ENCODE results near the gene UBR4.
"Not testable (repeated sequence)": the region's sequence is repeated elsewhere in the genome, so short reads cannot be mapped to it uniquely, and the experiment has no call there.

Gene UBR4

DNA sequence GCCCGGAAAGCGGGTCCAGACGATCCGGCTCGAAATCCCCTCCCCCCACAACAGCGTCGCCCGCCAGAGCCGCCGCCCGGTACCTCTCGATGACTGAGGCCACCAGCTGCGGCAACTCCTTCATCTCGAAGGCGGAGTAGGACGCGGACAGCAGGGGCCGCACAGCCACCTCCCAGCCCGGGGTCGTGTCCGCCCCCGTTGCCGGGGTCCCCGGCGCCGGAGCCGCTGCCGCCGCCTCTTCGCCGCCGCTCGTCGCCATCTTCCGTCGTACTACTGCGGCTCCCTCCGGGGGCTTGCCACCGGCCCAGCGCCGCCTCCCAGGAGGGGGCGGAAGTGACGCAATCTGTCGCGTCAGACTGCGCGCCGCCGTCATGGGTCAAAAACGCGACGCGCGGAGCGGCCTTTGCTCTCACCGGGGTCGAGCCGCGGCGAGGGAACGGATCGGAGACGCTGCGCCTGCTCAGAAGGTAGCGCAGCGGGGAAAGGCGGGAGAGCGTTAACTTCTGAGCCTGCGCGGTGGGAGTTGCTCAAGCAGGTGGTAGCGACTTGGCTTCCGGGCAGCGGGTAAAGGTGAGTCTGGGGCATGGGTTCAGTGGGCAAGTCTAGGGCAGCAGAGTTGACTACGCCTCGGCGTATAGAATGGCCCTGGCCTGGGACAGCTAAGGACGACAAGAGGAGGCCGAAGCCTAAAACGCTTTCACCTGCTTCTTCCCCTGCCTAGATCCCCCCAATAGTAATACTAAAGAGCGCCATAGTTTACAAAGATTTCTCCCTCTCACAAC is at the start of gene UBR4:
Gene UBR4, minus strand, starts transcription at position 277 of the 782 bp plus-strand sequence. Its CDS starts 18 bp downstream, at position 259.
- DNase-seq (ENCODE audit: low spot score): peak; percentile 95

DNA sequence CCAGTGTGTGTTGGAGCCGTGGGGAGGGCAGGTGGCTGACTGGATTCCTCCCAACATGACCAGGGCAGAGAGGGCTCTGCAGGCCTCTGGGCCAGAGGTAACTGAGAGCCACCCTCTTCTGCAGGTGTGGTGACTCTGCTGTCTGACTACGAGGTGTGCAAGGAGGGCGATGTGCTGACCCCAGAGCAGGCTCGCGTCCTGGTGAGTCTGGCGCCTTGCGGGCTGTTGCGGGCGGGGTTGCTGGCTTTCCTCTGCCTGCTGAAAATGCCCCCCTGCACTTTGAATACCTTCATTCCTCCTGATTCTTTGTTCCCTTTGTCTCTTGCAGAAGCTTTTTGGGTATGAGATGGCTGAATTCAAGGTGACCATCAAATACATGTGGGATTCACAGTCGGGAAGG is 48.3 kb upstream of the UBR4 start:
- DNase-seq (ENCODE audit: low spot score): no peak

DNA sequence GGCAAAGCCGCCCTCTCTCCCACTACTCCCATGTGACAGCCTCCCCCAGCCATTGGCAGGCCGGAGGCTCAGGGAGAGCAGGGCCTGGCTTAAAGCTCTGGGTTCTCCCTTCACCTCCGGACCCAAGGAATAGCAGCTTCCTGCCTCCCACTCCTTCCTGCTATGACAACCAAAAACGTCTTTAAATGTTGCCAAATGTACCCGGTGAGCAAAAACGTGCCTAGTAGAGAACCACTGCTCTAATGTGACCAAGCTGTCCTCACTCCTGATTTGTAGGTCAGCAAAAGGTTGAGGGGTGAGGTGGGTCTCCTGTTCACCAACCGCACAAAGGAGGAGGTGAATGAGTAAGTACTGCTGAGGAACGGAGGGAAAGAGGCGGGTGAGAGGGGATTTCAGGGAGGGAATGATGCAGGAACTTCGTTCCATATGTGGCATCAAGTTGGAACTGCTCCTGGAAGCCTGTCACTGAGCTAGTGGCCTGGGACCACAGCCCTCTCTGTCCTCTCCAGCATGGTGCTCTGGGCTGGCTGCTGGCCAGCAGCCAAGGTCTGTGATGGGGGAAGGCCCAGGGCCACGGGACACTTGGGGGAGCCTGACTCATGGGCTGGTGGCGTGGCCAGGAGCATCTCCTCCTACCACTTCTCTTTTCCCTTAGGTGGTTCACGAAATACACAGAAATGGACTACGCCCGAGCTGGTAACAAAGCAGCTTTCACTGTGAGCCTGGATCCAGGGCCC is 47.3 kb upstream of the UBR4 start:
- no peak for DNase-seq (ENCODE audit: low spot score)

DNA sequence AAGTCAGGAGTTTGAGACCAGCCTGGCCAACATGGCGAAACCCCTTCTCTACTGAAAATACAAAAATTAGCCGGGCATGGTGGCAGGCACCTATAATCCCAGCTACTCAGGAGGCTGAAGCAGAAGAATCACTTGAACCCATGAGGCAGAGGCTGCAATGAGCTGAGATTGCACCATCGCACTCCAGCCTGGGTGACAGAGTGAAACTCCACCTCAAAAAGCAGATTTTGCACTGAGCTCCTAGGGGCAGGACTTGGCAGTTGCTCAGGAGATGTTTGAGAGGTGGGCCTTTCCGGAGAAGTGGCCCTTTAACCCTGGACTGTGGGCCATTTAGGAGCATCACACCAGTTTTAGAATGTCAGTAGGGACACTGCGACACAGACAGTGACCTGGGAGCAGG is 46.2 kb upstream of the UBR4 start:
- not testable (repeated sequence) for DNase-seq (ENCODE audit: low spot score)

DNA sequence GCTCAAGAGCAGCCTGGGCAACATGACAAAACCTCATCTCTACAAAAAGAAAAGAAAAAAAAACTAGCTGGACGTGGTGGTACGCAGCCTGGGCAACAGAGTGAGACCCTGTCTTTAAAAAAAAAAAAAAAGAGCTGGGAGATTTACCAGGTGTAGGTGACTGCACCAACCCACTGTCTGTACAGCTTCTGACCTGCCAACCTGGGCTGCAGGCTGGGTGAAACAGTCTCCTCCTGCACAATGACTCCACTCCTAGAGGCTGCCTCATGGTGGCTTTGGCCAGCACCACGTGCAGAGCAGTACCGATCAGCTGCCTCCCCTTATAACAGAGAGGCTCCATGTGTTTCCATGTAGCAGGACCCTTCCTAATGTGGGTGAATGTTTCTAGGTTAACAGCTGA is 45.2 kb upstream of the UBR4 start:
- no peak for DNase-seq (ENCODE audit: low spot score)

DNA sequence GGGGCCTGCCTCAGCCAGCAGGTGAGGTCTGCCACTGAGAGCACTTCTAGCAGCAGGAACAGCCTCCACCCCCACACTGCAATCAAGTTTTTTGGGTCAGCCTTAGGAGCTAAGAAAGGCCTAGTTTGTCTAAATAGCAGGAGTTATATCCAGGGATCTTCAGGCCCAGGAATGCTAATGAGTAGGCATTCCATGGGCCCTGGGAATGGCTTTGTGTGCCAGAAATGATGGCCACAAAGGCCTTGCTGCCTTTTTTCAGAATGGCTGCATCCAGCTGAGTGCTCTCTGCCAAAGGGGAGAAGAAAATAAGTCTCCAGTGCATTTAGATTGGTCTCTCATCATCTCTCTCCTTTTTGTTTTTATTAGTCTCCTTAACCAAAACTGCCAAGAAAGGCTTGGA is 44.4 kb upstream of the UBR4 start:
- no peak for DNase-seq (ENCODE audit: low spot score)

DNA sequence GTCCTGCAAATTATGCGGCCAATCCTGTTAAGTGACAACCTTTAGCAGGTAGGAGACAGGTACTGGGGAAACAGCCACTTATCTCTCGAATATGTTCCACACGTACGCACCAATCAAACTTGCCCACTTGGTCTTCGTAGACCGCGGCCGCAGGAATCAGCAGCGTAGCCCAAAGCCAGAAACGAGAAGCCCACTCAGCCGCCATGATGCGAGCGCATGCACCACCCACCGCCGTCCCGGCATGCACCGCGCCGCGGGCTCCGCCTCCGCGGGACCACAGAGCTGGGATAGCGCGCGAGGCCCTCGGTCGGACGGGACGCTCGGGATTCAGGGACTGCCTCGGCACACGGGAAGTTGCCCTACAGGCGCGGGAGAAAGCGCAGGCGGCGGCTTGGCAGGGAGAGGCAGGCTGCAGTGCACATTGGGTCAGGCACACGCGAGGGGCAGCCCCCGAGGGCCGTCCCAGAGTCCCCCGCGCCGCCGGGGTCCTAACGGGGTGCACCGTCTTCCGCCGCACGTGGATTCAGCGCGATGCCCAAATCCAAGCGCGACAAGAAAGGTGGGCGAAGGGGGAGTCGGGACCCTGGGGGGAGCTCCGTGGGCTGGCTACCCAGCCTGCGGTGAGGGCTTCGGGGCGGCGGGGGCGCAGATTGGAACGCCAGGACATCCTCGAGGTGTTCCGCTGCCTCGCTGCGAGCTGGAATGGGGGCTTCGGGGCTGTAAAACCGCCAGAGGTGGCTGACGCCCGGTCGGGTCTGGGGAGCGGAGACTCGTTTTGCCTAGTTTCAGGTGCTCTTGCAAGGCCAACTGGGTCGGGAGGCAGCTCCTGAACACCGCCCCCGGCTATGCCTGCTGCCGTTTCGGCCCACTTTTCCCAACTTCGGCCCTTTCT is 41.5 kb upstream of the UBR4 start, which contains the start of the genes EMC1 and MRTO4:
Gene EMC1, minus strand, starts transcription at position 220 of the 892 bp plus-strand sequence. Its CDS starts 15 bp downstream, at position 205.
Gene MRTO4, plus strand, starts transcription at position 501 of the 892 bp plus-strand sequence. Its CDS starts 31 bp downstream, at position 532.
- DNase-seq (ENCODE audit: low spot score): peak; percentile 84

DNA sequence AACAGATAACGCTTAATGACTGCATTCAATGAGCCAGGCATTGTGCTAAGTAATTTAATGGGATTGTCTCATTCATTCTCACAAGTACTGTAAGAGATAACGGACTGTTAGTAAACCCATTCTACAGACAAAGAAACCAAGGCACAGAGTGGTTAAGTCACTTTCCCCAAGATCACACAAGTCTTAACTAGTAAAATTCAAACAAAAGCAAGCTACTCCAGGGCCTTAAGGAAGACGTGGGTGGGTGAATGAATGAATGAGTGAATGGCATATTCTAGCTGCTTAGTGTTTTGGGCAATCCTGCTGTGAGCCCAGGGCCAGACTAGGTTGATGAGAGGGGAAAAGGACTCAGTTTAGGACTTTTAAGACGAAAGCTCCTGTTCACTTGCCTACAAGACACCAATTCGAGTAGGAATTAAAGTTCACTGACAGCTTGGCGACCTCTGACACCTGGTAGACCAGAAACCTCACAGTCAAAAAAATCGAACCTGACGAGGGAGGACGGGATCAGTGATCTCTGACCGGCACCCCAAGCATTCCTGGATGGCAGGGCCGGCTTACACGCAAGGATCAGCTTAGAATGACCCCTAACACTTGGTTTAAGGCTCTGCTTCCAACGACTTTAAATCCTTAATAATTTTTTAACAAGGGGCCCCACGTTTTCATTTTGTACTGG is 40.7 kb upstream of the UBR4 start:
- DNase-seq (ENCODE audit: low spot score): no peak

DNA sequence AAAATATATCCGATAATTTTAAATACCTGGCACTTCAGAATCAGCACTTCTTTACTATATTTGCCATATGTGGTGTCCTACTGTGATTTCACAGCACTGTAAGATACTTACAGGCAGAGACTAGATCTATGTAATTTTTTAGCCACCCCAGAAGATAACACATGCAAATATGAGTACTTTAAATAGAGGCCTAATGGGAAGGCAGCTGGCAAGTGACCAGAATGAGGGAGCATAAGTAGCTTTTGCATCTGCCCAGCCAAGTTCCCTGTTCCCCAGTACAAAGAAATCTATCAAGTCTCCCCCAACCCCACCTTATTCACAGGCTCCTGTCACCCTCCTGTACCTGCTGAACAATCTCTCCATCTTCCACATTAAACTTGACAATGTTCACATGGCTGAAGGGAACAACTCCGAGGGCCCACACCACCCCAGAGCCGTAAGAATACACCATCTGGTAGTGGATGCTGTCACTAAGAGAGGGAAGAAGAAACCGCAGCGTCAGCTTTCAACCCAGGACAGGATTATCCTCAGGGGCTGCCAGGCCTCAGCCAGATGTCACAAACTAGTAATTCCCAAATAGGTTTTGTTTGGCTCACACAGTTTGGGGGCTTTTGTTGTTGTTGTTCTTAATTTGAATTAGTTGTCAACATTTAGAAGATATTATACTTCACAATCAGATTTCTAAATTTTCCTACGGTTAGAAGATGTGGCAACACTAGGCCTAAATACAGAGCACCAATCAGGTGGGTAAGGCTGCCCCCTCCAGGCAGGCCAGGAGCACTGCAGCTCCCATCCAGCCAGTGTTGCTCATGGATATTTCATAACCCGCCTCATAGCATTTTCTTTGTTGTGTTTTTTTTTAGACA is 30.8 kb upstream of the UBR4 start:
- DNase-seq (ENCODE audit: low spot score): peak; percentile 68

DNA sequence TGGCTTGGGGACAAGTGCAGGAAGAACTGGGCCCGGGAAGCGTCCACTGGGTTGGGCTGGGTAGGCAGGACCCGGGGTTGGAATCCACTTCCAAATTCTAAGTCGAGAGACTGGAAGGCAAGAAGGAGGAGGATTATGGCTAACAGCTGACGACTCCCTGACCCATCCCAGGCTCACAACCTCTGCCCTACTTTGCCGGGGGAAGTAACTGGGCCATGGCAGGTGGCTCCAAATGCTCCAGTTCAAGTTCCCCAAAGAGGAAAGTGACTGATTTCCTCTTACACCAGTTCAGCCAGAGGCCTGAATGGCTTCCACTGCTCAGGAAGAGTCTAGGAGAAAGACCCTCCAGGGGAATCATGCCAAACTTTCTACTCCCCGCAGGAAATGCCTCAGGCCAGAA is 29.8 kb upstream of the UBR4 start:
- DNase-seq (ENCODE audit: low spot score): no peak

DNA sequence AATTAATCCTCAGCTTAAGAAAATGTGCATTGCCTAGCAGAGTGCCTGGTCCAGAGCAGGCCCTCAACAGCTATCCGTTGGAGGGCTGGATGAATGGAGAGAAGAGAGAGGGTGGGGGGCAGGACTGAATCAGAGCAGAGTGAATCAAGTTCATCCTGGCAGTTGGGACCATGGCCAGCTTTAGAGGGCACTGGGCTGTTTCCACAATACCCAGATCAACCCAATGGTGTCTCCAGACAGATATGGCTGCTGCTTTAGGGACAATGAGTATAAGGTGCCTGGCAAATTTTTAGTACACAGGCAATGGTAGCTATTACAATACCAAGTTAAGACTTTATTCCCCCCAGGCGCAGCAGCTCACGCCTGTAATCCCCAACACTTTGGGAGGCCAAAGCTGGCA is 24.2 kb upstream of the UBR4 start:
- no peak for DNase-seq (ENCODE audit: low spot score)

DNA sequence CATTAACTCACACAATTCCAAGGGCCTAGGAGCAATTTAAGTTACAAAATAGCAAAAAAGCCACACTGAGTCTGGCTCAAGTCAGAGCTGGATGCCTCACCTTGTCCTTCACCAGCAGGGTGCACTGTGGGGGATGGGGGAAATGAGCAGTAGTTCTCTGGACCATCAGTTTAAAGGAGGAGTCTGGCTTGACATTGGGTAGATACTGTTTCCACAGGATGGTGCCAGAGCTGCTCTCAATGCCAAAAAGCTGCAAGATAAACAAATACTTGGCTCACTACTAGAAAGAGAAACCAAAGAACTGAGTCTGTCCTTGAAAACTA is 22.4 kb upstream of the UBR4 start:
- DNase-seq (ENCODE audit: low spot score): no peak

DNA sequence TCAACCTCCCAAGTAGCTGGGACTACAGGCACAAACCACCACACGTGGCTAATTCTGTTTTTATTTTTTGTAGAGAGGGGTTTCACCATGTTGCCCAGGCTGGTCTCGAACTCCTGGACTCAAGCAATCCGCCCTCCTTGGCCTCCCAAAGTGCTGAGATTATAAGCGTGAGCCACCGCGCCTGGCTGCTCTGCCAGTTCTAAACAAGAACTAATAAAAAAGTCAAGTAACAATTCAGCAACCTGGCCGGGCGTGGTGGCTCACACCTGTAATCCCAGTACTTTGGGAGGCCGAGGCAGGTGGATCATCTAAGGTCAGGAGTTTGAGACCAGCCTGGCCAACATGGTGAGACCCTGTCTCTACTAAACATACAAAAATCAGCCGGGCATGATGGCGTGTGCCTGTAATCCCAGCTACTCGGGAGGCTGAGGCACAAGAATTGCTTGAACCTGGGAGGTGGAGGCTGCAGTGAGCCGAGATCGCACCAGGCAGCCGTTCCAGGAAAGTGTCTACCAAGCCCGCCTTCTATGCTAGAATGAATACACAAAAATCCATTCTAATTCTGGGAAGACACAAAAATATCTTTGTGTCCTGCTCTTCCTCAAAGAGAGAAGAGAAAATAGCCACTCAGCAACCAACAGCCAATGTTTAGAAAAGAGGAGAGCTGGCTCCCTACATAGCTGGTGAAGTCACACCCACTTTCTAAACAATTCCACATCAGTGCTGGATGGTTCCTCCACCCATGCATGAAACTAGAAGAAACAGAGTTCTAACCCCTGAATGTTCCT is 21.9 kb upstream of the UBR4 start:
- DNase-seq (ENCODE audit: low spot score): not testable (repeated sequence)

DNA sequence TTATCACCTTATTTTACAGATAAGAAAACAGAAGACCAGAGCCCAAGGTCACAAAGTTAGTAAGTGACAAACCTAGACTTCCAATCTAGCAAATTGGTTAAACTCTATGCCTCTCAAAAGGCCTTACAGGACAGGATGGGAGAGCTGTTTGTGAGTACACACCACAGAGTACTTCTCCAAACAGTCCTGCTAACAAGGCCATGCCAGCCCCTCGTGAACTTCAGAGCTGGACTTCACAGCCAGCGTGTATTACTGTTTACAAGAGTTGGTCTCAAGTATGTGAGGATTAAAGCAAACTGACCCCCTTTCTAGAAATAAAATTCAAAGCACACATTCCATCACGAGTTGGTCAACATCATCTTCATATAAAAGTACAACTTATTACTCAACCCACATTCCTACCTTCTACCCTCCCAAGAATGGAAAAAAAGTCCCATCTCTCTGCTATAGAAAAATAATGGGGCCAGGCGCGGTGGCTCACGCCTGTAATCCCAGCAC is 19.8 kb upstream of the UBR4 start:
- DNase-seq (ENCODE audit: low spot score): no peak

DNA sequence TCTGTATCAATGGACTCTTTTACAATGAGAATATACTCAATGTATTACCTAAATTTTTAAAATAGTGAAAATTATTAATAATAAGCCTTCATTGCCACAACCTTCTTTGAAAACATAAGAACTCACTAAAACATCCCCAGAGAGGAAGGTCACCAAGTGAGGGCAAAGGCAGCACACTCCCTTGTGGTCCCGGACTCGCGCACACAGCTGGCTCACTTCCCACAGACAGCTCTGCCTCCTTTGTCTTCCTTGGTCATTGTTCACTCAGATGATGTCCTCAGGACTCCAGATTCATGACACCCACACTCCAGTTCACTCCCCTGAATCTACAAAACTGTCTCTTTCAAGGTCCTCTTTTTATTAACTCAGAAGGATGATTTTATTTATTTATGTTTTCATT is 19.2 kb upstream of the UBR4 start:
- no peak for DNase-seq (ENCODE audit: low spot score)

DNA sequence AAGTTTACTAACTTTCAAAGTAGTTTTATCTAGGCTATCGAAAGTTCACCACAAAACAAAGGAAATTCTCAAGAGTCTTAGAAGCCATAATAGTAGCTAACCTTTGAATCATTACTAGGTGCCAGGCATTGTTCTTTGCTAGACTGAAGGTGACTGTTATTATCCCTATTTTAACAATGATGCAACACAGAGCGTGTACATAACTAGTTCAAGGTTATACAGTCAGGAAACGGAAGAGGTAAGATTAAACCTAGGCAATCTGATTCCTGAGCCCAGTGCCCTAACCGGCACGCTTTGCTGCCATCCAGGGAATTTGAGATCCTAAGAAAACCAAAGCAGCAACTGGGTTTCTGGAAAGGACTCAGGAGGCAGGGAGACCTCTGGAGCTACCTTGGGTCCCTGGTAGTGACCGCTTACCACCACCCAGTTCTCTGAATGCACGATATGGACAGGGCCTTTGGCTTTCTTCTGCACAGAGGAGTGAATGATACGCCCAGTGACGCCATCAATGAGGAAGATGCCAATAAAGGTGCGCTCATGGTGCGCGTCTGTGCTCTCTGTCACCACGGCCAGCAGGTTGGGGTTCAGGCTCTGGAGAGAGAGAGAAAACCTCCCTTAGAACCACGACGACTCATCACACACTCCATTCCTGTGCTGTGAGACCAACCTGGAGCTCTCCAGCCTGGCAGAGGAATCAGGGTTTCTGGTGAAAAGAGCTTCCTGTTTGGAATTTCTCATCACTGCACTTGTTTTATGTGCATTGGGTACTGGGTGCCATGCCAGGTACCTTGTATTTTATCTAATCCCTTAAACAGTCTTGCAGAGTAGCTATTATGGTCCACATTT is 13.1 kb upstream of the UBR4 start:
- no peak for DNase-seq (ENCODE audit: low spot score)

DNA sequence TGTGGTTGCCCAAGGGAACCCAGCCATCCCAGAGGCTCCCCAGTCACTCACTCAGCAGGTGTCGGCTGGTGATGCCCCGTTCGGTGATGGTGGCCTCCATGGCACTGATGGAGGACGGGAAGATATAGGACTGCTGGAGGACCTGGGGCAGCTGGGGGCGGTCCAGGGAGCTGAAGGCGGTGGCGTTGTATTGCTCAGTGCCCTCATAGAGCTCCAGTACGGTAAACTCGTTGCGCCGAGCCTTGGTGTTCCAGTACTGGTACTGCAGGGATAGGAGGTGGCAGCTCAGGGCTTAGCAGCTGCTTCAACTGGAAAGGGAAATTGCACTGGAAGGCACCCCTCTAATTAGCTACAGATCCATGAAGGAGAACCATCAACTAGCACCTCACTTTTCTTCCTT is 12.5 kb upstream of the UBR4 start:
- no peak for DNase-seq (ENCODE audit: low spot score)

DNA sequence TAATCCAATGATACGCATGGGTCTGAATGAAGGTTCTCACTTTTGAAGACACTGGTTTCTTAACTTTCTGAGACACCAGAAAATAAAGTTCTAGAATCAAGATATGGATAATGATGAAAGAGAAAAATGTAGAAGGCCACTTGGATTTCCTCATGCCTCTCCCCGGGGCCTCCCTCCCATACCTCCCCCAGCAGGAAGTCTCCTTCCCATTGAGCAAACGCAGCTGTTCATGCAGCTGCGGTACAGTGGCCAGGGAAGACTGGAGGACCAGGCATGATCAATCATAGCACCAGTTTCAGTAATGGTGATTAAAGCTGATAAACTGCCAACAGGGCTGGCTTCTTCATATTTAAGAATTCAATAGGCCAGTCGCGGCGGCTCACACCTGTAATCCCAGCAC is 10.9 kb upstream of the UBR4 start:
- DNase-seq (ENCODE audit: low spot score): no peak
